ENCODE results near the gene LUC7L. TPM values are rescaled to one million over a fixed set of nuclear protein-coding genes. Genes with fewer than 3 reads are reported as not detected.

Gene LUC7L
- polyA plus RNA-seq, 1 donor (not counting 4 experiments of a cell fraction or from before 2014, with no cell fraction given) = 31.0 TPM

GRCh38 chr16:272633-273546, 43.6 kb upstream of the LUC7L start:
- Histone ChIP-seq H3K36me3 (ENCODE audit: control insufficient read depth in 2 of 2, extremely low read depth in 1 of 2, insufficient read depth in 2 of 2, low read length in 2 of 2) (no peaks in the 10 kb centered on the region), H3K27ac (ENCODE audit: control insufficient read depth, insufficient read depth, low read length) (no peak overlapping the region), H4K20me1 (ENCODE audit: control insufficient read depth, extremely low read depth, insufficient read depth, low read length) (no peaks in the 10 kb centered on the region), H3K4me1 (ENCODE audit: control insufficient read depth, extremely low read depth, insufficient read depth, low read length) (peaks cover 7% of the 10 kb centered on the region), H3K9ac (ENCODE audit: control insufficient read depth, extremely low read depth, insufficient read depth, low read length) (no peak overlapping the region), H3K4me3 (ENCODE audit: control insufficient read depth in 2 of 3, extremely low read depth in 1 of 3, insufficient read depth in 2 of 3, low read depth in 1 of 3, low read length in 3 of 3) (no peak overlapping the region), H3K9me1 (ENCODE audit: control insufficient read depth, extremely low read depth, insufficient read depth, low read length) (no peaks in the 10 kb centered on the region), H3K9me3 (ENCODE audit: control insufficient read depth, low read depth, low read length) (no peaks in the 10 kb centered on the region), H3K27me3 (ENCODE audit: control insufficient read depth, extremely low read depth, insufficient read depth, low read length) (peaks cover 39% of the 10 kb centered on the region), H3K4me2 (ENCODE audit: control insufficient read depth, extremely low read depth, insufficient read depth, low read depth, low read length) (no peak overlapping the region), H3K79me2 (ENCODE audit: control insufficient read depth, insufficient read depth, low read length) (no peaks in the 10 kb centered on the region), H2AFZ (ENCODE audit: control insufficient read depth, low read length) (no peak overlapping the region)
- TF ChIP-seq EZH2 (IDR thresholded peaks at IDR 0.05; ENCODE audit: low read length) (no peak), CTCF (optimal IDR thresholded peaks at IDR 0.05 in 1 of 3, IDR thresholded peaks at IDR 0.05 in 1 of 3, conservative IDR thresholded peaks at IDR 0.05 in 1 of 3; ENCODE audit: extremely low read depth in 1 of 3, insufficient read depth in 2 of 3, low read length in 3 of 3) (no peak)
- dilution Hi-C loops (cut with MboI; ENCODE audit: extremely low pct_ligation_motif_present, low sequenced_read_pairs) = no loop called here
- no peak for DNase-seq (ENCODE audit: low read depth, low spot score)
- FAIRE-seq = no peak

DNA sequence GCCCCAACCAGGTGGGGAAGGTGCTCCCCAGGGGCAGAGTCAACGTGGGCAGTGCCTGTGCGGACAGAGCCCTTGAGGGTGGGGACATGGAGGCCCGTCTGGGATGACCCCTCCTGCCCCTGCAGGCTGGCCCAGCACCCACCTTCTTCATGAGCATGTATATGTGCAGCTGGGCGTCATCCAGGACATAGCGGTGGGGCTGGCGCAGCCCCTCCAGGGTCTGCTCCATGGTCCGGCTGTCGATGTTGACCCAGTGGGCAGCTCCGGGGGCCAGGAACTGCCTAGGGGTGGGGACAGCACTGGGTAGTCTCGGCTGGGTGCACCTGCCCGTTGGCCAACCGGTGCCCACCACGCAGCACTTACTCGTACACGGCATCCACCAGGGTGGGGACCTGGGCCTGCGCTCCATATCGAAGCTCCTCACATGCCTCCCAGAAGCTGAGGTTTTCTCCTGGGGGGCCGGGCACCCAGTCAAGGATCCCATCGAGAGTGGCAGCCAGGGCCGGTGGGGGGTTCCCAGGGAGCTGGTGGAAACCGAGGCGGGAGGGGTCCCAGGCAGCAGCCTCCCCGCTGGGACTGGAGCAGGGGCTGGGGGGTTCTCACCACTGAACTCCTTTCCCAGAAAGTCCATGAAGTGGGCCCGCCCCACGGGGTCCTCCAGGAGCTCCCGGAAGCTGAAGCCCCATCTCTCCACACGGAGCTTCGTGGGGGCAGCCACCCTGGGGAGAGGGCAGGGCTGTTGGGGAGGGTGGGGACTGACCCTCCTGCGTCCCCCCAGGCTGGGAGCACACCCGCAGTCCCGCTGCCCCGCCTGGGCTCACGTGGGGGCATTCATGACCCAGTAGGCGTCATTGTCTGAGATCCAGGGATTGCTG, 41.4 kb upstream of the LUC7L start:
- Histone ChIP-seq H3K9me1 (ENCODE audit: control insufficient read depth, extremely low read depth, insufficient read depth, low read length) (no peaks in the 10 kb centered on the region), H4K20me1 (ENCODE audit: control insufficient read depth, extremely low read depth, insufficient read depth, low read length) (no peaks in the 10 kb centered on the region), H3K36me3 (ENCODE audit: control insufficient read depth in 2 of 2, extremely low read depth in 1 of 2, insufficient read depth in 2 of 2, low read length in 2 of 2) (no peaks in the 10 kb centered on the region), H3K4me2 (ENCODE audit: control insufficient read depth, extremely low read depth, insufficient read depth, low read depth, low read length) (no peak overlapping the region), H3K9ac (ENCODE audit: control insufficient read depth, extremely low read depth, insufficient read depth, low read length) (no peak overlapping the region), H3K9me3 (ENCODE audit: control insufficient read depth, low read depth, low read length) (no peaks in the 10 kb centered on the region), H3K27ac (ENCODE audit: control insufficient read depth, insufficient read depth, low read length) (no peak overlapping the region), H3K79me2 (ENCODE audit: control insufficient read depth, insufficient read depth, low read length) (no peaks in the 10 kb centered on the region), H3K27me3 (ENCODE audit: control insufficient read depth, extremely low read depth, insufficient read depth, low read length) (peaks cover 30% of the 10 kb centered on the region), H3K4me3 (ENCODE audit: control insufficient read depth in 2 of 3, extremely low read depth in 1 of 3, insufficient read depth in 2 of 3, low read depth in 1 of 3, low read length in 3 of 3) (no peak overlapping the region), H2AFZ (ENCODE audit: control insufficient read depth, low read length) (no peak overlapping the region), H3K4me1 (ENCODE audit: control insufficient read depth, extremely low read depth, insufficient read depth, low read length) (peaks cover 12% of the 10 kb centered on the region)
- DNase-seq (ENCODE audit: low read depth, low spot score) (no peak), FAIRE-seq (no peak)
- no peak for TF ChIP-seq EZH2 (IDR thresholded peaks at IDR 0.05; ENCODE audit: low read length)
- TF ChIP-seq CTCF (optimal IDR thresholded peaks at IDR 0.05 in 1 of 3, IDR thresholded peaks at IDR 0.05 in 1 of 3, conservative IDR thresholded peaks at IDR 0.05 in 1 of 3; ENCODE audit: extremely low read depth in 1 of 3, insufficient read depth in 2 of 3, low read length in 3 of 3) = no peak
- dilution Hi-C loops (cut with MboI; ENCODE audit: extremely low pct_ligation_motif_present, low sequenced_read_pairs) = no loop called here

All from keratinocyte (primary cell).